ENCODE results near the gene RAPGEF4.
A peak's percentile ranks its signal among the peaks of the same experiment; 100 is the strongest.

Gene RAPGEF4

DNA sequence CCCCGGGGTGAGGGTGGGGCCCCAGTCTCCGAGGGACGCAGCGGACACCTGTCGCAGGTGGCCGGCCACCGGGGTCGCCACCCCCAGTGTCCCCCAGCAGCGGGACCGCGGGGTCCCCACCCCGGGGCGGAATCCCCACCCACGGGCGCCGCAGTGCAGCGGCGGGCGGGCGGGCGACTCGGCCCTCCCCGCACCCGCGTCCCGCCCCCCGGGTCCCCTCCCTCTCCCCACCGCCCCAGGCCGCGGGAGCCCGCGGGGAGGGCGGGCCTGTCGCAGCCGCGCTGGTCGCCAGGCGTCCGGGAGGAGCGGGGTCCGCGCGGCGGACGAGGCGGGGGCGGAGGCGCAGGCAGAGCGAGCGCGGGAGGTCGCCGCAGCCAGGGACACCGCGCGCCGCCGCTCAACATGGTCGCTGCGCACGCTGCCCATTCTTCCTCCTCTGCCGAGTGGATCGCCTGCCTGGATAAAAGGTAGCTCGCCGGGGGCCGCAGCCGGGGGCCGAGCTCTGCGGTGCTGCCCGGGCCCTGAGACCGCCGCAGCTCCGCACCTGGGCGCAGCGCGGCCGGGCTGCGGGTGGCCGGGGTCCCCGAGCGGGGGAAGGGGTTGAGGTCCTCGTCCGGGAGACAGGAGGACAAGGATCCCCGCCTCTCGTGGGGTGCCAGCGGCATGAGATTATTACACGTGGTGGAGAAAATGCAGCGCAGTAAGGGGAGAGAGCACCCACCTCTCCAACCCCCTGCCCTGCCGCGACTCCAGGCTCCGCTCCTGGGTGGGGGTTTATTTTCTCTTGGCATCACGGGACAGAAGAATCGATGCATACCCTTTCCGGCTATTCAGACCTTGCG is at the start of gene RAPGEF4:
TSS of gene RAPGEF4 (plus strand) at position 264 of the 842 bp plus-strand sequence. CDS start at position 403, 139 bp downstream.
- DNase-seq: no peak

DNA sequence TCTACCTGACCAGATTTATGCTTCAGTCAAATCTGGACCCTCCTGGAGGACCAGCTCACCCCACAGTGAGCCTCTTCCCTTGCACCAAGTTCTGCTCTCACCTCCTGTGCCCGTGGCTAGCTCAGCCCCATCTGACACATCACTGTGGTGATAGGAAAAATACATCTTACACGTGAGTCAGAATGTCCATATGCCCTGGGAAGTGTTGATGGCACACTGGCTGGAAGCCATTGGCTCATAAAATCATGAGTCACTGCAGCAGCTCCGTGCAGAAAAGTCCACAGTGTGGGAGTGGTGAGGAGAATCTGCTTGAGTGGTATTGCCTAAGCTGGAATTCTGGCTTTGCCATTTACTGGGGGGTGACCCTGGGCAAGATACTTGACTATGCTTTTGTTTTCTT is 42.6 kb upstream of the RAPGEF4 start:
- peak; percentile 69 for DNase-seq

DNA sequence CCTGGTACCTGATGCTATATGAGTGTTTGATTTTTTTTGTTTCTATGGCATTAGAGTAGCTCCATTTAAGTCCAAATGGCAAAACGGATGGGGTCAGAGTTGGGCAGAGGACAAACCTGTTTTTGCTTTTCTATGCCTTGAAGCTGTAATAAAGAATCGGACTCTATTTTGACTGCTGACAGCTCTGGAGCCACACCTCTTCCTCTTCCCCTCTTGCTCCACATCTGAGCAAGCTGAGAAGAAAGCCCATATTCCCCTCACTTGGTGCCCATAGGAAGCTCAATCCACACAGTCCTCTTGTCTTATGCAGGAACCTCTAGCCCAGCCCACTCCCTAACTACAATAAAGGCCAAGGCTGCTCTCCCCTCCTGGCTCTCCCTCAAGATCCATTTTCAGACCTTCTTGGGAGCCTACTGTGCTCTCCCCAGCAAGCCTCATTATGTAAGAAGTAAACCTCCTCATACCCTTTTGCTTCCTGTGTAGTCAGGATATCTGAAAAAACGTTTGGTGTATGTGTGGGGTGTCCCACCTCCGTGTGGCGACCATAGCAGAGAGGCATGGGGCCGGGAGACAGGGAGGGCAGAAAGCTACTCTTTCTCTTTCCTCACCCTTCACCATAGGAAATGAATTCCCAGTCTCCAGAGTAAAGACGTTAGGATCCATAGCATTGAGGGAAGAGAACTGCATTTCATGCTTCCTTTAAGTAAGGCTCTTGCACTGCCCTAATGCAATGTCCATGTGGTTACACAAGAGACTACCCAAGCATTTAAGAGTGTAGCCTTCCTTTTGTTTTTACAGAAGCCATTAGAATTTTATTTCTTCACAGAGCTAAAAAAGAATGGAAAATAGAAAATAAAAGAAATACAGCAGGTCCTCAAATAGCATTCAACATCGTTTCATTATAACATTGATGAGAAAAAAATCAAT is 41.9 kb upstream of the RAPGEF4 start:
- no peak for DNase-seq

DNA sequence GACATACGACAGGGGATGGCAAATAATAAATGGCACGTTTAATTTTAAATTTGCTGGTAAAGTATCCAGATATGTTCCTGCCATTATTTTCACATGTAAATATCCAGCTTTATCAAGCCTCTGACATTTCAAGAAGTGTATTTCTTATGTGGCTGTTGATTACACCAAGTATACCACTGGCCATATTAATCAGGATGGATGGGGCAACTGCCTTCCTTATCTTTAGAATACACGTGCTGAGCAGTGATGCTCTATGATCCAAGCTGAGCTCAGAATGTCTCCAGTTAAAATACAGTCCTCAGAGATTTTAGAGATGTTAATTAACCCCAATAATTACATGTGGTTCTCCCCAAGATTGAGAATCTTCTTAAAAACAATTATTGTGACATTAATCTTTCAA is 38.3 kb upstream of the RAPGEF4 start:
- DNase-seq: no peak

DNA sequence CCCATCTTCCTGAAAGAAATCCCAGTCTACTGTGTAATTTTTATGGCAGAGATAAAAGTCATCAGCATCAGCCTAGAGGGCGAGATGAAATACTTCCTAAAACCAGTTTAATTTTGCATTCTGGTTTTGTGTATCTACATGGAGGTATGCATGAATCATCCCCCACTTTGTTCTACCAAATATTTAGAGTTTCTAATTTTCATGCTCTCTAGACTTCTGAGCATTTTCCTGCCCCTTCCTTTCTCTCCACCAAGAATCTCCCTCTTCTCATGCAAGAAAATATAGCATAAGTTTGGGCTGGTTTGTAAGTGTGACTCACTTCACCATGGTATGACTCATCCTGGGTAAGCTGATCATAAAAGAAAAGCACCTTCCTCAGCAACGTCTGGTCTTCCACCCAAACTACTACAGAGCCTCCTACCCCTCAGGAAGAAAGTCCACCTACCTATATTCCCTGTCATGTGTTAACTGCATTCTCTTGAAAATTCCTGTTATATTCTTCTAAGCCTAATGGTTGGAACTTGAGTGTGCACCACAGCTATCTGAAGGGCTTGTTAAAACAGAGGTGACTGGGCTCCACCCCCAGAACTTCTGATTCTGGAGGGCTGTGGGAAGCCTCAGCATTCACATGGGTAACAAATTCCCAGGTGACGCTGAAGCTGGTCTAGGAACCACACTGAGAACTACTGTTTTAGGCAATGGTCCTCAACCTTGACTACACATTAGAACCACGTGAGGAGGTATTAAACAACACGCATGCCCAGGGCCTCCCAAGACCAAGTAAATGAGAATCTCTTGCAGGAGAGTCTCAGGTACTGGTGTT is 37.4 kb upstream of the RAPGEF4 start:
- no peak for DNase-seq

DNA sequence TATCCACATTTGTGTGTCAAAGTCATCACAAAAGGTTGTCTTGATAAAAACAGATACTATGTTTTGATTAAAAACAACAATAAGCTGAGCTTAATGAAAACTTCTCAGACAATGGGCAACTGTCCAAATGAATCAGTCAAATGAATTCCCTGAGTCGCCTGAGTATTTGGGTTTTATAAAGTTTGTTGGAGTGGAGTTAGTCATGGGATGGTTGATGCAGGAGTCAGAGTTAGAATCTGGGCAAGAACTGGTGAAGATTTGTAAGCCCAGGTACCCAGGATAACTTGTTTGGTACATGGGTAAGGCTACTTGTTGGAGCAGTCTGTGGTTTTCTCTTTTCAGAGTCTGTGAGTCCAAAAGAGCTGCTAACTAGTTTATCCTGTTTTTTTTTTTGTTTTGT is 34.4 kb upstream of the RAPGEF4 start:
- no peak for DNase-seq

DNA sequence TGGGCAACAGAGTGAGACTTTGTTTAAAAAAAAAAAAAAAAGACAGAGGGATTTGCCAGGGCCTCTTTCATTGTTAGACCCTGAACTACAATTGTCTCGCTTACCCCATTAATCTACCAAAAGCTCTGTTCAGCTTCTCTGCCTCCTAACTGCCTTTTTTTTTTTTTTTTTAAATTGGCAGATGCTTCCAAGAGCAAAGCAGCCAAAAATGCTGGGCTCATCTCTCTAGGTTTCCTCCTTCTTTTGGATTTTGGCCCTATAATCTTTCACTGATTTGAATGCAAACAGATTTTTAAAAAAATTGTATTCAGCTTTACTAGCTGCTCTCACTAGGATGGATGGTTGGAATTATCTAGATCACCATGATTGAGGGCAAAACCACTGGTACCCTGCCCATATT is 33.2 kb upstream of the RAPGEF4 start:
- no peak for DNase-seq

DNA sequence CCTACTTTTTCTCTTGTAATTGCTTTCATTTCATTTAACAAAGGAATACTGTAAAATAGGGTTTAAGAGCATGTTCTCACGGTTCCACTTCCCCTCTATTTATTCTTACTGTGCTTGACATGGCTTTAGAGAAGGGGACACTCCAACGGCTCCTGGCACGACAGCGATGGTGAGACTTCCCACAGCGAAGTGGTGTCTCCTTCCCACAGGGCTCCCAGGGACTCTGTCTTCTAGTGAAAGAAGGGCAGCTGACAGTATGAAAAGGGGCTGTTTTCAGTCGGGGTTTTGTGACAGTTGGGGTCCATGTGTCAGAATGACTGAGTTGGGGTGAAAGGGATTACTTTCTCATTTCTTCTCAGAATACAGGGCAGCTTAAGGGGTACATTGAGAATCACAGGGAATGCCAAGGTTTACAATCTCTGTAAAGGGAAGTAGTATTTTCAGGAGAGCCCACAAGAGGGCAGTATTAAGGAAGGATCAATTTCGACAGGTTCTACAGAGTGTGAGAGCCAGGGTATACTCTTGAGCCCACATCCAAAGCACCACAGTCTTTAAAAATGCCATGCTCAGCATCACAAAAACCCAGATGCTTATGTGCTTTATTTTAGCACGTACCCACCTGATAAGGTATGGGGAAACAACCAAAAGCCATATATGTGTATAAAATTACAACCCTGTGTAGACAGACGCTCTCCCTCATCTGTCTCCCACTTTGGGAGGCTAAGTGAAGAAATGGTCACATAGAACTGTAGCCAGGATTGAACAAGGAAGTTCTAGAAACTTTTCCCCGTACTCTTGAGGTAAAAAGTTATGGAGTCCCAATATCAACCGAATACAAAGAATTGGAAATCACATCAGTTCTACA is 31.3 kb upstream of the RAPGEF4 start:
- no peak for DNase-seq

DNA sequence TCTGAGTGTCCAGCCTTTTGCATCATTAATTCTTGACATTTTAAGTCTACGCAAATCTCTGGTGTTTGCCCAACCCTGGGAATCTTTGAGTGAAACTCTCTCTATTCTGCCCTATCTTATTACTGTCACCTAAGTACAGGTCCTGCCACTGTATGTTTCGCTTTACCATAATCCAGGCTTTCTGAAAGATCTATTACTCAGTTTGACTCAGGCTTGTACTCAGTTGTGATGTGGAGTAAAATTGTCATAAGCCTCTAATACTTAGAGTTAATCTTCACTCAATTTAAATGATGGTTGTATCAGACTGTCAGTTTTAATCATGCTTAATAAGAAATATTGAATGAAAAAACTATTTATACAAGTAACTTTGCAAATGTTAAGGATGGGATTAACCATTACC is 30.3 kb upstream of the RAPGEF4 start:
- no peak for DNase-seq

DNA sequence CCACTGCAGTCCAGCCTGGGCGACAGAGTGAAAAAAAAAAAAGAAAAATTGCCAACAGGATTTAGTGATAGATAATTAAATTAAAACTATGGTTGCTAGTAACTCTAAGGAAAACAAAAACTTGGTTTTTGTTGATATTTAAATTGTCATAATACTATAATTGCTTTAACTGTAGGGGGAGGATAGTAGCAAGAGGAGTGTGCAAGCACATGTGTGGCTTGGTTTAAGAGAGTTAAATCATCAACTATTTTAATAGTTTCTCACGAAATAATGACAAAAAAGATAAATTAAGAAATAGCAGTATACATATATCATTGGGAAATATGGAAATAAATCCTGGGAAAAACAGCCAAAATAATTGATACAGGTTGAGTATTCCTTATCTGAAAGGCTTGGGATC is 27.4 kb upstream of the RAPGEF4 start:
- no peak for DNase-seq

DNA sequence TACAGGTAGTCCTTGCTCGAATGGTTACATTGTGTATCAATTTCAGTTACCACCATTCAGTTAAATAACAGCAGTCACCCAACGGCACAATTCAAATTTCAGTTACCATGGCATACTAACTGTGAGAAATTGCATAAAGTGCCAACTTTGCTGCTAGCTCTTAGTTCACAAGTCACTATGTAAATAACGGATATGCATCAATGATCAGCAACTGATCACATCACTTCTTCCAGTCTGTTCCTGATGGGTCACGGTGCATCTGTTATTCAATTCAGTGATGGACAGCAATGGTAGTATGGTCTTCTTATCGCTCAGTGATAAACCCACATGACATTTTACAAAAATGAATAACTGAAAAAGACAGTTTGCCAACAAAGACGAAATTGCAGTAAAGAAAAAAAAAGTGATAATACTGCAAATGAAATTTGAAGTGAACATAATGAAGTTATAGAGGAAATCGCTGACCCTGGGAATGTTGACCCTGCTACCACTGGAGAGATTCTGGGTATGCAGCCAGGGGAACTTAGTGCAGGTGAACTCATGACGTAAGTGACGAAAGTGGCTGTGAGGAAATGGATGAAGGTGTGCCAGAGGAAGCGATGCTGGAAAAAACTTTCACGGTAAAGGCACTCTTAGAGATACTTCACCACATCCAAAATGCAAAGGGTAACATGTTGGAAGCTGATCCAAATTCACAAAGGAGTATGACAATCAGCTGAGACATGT is 25.9 kb upstream of the RAPGEF4 start:
- DNase-seq: no peak

DNA sequence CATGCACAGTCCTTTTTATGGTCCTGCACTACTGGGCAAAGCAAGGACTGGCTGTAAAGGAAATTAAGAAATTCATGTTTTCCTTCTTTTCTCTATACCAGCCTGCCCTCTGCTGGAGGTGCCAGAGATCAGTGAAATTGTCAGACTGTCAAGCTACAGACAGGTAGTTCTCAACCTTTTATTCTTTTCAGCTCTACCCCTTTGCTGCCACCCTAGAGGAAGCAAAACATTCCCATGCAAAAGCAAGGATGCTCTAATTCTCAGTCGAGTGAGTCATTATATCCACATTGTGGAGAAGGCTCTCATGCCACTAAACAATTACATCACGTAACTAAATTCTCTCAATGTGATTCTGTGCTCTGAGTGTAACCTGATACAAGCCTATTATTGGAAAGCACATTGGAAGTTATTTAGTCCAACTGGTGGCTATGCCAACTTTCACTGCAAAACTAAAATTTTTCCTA is 25.0 kb upstream of the RAPGEF4 start:
- peak; percentile 13 for DNase-seq

DNA sequence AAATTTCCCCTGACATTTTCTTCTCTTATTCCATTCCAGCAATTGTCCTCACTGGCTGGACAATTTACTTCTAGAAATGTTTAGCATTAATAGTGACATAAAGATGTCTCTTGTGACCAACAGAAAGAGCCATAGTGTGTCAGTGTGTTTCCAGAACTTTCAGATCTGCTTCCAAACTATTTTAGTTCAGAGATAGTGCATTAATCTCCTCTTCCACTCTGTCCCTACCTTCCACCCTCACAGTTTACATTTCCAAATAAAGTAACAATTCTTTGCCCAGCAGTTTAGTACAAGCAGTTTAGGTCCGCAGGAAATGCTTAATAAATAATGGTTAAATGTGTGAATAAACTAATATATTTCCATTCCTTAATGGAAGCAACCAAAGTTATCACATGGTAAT is 24.5 kb upstream of the RAPGEF4 start:
- no peak for DNase-seq

DNA sequence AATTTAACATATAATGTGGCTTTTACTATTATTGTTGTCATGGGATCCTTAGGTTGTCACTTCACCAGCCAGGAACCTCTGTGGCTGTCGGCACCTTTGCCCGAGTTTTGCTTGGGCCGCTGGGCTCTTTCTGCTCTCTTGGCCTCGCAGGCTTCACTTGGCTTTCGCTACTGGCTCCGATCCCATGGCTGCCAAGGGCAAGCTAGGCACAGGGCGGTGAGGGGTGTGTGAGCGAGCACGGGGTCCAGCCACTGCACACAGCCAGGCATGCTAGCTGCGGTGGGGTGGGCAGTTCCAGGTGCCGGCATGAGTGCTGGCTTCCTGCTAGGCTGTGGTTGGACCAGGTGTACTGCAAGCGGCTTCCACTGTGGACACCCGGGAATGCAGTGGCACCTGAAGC is 23.4 kb upstream of the RAPGEF4 start:
- no peak for DNase-seq

DNA sequence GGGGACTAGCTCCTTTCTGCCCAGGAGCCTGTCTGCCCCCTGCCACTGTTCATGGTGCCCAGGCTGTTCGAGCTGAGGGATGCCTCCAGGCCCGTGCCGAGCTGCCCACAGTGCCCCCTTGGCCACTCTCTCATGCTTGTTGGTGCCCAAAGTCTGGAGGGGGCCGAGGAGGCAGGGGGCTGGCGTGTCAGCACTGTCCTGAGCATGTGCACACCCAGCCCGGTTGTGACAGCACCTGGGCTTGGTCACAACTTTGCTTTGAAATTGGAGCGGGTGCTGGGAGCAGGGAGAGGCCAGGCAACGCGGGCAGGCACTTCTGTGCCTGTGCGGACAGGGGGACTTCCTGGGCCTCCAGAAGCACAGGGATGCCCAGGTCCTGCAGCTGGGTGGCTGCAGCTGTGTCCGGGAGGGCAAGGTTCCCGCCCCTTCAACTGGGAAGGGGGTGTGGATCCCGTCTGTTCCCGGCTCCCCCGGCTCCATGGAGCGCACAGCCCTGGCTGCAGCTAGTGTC is 22.2 kb upstream of the RAPGEF4 start:
- no peak for DNase-seq

DNA sequence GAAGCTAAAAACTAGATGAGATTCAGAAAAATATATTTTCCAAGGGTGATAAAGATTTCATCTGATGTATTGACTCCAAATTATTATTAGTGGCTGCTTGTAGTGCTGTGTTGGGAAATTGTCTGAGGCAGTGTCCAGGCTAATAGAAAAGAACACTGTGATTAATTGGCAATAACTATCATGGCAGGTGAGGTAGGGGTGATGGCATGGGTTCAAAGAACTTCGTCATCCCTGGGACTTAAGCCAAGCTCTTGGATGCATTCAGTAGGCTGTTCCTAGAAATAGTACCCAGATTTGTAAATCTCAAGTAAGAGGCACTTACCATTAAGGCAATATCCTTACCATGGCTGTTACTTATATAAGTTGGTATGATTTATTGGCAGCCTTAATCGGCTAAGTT is 13.2 kb upstream of the RAPGEF4 start:
- no peak for DNase-seq

DNA sequence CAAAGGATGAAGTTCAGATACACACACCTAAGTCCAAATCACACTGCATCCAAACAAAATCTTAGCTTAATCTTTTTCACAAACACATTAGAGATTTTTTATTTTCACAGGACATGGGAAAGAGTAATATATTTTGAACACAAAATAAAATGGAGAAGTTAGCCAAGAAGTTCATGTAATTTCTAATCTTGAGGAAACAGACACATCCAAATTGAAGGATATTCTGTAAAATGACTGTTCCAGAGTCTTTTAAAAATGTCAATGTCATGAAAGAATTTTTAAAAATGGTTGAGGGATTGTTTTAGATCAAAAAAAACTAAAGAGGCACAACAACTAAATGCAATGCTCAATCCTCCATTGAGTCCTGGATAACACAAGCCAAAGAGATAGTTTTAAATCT is 12.4 kb upstream of the RAPGEF4 start:
- no peak for DNase-seq

DNA sequence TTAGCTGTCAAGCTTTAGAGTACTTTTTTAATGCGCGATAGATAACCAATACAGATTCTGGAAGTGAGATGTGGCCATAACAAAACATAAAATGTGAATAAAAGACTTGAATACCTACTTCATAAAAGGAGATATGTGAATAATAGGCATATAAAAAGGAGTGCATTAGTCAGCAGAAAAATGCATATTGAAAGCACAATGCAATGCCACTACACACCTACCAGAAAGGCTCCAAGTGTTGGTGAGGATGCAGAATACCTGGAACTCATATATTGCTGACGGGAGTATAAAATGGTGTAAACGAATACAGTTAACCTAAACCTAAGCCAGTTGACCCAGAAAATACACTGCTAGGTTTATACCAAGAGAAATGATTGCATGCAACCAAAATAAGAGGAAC is 10.9 kb upstream of the RAPGEF4 start:
- no peak for DNase-seq

DNA sequence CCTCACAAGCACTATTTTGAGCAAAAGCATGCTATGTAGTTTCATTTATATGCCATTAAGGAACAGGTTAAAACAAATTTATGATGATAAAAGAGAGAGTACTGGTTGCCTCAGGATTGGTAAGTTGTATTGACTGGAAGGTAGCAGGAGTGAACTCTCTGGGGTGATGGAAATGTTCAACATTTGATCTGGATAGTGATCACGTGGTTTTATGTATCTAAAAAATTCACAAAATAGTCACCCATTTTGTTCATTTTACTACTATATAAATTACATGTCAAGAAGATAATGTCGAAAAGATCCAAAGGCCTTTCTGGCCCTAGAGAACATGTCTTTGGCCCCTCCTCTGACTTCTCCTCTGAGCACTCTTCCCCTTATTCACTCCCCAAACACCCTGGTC is 10.4 kb upstream of the RAPGEF4 start:
- DNase-seq: no peak

DNA sequence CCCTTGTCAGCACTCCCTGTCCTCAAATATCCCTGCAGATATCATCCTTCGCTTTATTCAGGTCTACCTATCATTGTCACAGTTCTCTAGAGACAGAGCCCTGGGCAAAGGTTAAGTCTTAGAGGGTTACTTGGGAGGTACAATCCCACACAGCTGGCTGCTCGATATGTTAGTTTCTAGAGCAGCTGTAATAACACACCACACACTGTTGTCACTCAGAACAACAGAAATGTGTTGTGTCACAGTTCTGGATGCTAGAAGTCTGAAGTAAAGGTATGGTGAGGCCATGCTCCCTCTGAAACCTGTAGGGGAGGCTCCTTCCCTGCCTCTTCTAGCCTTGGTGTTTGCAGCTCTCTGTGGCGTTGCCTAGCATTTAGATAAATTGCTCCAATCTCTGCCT is 9.9 kb upstream of the RAPGEF4 start:
- no peak for DNase-seq

DNA sequence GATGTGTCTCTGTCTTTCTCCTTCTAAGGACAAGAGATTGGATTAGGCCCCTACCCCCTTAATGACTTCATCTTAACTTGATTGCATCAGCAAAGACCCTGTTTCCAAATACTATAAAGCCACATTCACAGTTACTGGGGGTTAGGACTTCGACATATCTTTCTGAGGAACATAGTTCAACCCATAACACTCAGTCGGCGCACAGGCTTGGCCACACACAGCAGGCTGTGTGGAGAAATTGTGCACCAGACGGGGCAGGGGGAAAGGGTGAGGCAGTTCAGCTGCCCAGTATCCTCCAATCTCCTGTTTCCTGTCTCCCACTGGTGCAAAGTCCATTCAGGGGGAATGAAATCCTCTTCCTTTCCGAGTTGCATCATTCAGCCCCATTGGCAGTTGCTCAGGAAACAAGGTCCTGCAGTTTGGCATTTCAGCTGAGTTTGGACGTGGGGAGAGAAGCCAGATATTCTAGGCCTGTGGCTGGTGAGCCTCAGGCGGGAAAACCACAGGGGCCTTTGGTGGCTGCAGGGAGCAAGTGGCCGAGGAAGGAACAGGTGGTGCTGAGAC is 9.4 kb upstream of the RAPGEF4 start:
- no peak for DNase-seq
